ENCODE results near the gene ZNF579.
A peak's percentile ranks its signal among the peaks of the same experiment; 100 is the strongest.

The ZNF579 gene

DNA sequence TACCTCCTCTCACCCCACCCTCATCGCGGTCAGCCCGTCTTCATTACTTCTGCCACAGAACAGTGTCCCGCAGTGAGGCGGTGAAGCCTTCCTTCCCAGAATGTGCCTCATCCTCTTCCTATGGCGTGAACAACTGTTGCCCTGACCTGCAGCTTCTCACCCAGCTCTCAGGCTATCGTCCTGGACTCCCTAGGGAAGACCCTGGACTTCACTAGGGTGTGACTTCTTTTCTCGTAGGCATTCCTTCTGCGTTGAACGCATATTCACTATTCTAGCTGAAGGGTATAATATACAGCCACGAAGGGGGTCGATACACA is 25.8 kb upstream of the ZNF579 start:
- DNase-seq (ENCODE audit: low read depth in 1 of 2, low spot score in 1 of 2), result no peak
- no peak for TF ChIP-seq JUND (IDR thresholded peaks at IDR 0.05; ENCODE audit: low read depth)
- in situ Hi-C loops (cut with HindIII; ENCODE audit: low pct_unique_long_range_greater_than_20kb, low sequenced_read_pairs), result no loop called here

DNA sequence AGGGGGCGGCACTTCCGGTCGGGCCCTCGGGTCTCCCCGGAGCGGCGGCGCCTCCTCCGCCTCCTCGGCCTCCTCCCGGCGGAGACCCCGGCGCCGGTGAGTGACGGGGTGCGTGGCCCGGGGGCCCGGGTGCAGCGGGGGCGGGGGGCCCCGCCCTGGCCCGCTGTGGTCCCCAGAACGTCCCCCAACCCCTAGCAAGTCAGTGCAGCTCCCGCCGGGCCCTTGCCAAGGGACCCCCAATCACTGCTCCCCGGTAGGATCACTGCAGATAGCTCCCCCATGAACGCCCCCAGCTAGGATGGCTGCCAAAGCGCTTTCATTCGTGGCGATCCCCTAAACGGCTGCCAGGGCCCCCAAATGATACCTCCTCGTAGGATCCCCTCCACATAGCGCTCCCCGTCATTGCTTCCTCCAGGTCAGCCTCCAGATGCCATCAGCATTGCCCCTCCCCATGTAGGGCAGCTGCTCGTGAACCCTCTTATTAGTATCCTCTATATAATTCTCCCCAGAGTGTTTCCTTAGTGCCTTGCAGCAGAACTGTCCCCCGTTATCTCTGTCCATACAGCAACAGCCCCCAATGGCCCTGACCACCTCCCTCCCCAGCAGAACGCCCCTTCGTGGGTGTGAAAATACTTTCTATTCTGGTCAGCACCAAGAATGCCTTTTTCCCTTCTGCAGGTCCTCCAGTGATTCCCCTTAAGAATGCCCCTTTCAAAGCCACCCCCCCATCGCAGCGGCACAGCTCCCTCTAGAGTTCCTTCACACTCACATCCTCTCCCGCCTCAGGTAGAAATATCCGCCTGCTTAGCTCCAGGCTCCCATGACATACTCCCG is 25.2 kb upstream of the ZNF579 start, which contains the start of gene ZNF865:
Gene ZNF865, plus strand, starts transcription at position 11 of the 834 bp plus-strand sequence. CDS start 7,972 bp downstream, outside the sequence.
- peak; percentile 58 to 84 for DNase-seq (ENCODE audit: low read depth in 1 of 2, low spot score in 1 of 2)
- in situ Hi-C loops (cut with HindIII; ENCODE audit: low pct_unique_long_range_greater_than_20kb, low sequenced_read_pairs), result no loop called here
- no peak for TF ChIP-seq JUND (IDR thresholded peaks at IDR 0.05; ENCODE audit: low read depth)

DNA sequence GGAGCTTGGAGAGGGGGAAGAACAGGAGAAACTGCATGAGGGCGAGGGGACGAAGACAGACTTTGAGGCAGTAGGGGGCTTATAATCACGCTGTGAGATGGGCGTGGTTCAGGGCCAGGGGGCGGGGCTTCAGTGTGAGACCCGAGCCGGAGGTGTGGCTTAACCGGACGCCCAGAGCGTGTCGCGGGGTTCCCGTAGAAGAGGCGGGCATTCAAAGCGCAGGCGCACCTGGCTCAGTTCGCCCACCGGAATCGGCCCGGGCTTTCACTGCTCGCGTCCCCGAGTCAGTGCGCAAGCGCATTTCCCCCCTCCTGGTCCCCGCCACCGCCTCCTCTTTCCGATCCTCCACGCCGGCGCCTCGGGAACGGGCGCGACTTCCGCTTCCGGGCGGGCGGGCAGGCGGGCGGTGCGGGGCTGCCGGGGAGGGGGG is 24.6 kb upstream of the ZNF579 start:
- no peak for TF ChIP-seq JUND (IDR thresholded peaks at IDR 0.05; ENCODE audit: low read depth)
- in situ Hi-C loops (cut with HindIII; ENCODE audit: low pct_unique_long_range_greater_than_20kb, low sequenced_read_pairs), result no loop called here
- DNase-seq (ENCODE audit: low read depth in 1 of 2, low spot score in 1 of 2), result peak; percentile 71 to 96

DNA sequence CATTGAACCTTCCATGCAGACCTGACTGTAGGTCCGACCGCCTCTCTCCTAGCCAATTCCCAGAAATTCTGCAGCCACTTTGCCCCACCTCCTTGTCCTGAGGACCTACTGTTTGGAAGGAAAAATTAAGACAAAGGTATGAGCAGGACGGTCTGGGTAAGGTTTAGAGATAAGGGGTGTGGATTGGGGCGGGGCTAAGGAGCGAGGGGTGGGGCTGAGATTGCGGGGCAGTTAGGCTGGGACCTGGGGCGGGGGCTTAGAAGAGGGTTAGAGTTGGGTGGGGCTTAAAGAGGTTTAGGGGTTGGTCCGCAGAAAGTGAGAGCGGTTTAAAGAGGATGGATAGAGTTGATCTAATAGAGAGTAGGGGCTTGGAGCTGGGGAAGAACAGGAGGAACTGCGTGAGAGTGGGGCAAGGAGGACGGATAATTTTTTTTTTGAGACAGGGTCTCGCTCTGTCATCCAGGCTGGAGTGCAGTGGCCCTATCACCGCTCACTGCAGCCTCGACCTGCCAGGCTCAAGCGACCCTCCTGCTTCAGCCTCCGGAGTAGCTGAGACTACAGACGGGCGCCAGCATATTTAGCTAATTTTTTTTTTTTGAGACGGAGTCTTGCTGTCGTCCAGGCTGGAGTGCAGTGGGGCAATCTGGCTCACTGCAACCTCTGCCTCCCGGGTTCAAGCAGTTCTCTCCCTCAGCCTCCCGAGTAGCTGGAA is 23.1 kb upstream of the ZNF579 start:
- DNase-seq (ENCODE audit: low read depth in 1 of 2, low spot score in 1 of 2), result no peak
- in situ Hi-C loops (cut with HindIII; ENCODE audit: low pct_unique_long_range_greater_than_20kb, low sequenced_read_pairs), result no loop called here
- TF ChIP-seq JUND (IDR thresholded peaks at IDR 0.05; ENCODE audit: low read depth), result no peak

DNA sequence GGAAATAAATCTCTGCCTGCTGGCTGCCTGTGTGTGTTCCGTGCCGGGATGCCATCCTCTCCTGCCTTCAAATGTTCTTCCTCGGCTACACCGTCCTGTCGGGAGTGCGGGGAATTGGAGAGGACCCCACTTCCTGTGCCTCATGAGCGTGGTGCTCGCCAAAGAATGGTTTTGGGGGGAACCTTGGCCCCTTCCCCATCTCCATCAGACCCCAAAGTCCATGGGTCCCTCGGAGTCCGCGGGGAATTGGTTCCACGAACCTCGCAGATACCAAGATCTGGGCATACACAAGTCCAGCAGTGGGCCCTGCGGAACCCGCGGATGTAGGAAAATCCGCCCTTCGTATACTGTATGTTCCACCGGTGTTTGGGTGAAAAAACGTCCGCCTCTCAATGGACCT is 22.5 kb upstream of the ZNF579 start:
- in situ Hi-C loops (cut with HindIII; ENCODE audit: low pct_unique_long_range_greater_than_20kb, low sequenced_read_pairs), result no loop called here
- no peak for TF ChIP-seq JUND (IDR thresholded peaks at IDR 0.05; ENCODE audit: low read depth)
- DNase-seq (ENCODE audit: low read depth in 1 of 2, low spot score in 1 of 2), result no peak

DNA sequence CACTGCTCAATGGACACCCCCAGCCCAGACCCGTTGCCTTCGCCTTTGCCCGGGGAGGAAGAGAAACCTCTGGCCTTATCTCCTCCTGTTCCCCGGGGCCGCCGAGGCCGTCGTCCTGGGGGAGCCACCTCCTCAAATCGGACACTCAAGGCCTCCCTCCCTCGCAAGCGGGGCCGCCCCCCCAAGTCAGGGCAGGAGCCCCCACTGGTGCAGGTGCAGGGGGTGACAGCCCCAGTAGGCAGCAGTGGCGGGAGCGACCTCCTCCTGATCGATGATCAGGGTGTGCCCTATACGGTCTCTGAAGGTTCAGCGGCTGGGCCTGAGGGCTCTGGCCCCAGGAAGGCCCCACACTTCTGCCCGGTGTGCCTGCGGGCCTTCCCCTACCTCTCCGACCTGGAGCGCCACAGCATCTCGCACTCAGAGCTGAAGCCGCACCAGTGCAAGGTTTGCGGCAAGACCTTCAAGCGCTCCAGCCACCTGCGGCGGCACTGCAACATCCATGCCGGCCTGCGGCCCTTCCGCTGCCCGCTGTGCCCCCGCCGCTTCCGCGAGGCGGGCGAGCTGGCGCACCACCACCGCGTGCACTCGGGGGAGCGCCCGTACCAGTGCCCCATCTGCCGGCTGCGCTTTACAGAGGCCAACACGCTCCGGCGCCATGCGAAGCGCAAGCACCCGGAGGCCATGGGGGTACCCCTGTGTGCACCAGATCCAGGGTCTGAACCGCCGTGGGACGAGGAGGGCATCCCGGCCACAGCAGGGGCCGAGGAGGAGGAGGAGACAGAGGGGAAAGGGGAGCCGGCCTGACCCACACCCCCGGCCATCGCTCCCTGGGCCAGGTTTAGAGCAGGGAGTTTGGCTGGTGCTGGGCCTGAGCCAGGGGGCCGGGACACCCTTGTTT is 21.7 kb upstream of the ZNF579 start:
- in situ Hi-C loops (cut with HindIII; ENCODE audit: low pct_unique_long_range_greater_than_20kb, low sequenced_read_pairs), result no loop called here
- DNase-seq (ENCODE audit: low read depth in 1 of 2, low spot score in 1 of 2), result no peak
- no peak for TF ChIP-seq JUND (IDR thresholded peaks at IDR 0.05; ENCODE audit: low read depth)

DNA sequence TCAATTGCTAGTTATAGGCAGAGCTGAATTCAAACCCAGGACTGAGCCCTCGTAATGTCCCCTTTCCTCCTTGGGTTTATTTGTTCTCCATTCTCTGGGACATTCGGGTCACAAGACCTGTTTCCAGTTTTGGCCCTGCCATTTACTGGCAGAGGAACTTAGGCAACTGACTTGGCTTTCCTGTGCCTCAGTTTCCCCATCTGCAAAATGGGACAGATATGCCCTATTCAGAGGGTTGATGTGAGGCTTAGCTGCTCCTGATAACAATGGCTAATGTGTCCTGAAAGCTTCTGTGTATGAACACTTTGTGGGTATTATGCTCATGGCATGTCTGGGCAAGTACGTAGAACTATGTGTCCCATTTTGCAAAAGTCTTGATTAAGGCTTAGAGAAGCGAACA is 20.4 kb upstream of the ZNF579 start:
- DNase-seq (ENCODE audit: low read depth in 1 of 2, low spot score in 1 of 2), result no peak
- no peak for TF ChIP-seq JUND (IDR thresholded peaks at IDR 0.05; ENCODE audit: low read depth)
- in situ Hi-C loops (cut with HindIII; ENCODE audit: low pct_unique_long_range_greater_than_20kb, low sequenced_read_pairs), result no loop called here

DNA sequence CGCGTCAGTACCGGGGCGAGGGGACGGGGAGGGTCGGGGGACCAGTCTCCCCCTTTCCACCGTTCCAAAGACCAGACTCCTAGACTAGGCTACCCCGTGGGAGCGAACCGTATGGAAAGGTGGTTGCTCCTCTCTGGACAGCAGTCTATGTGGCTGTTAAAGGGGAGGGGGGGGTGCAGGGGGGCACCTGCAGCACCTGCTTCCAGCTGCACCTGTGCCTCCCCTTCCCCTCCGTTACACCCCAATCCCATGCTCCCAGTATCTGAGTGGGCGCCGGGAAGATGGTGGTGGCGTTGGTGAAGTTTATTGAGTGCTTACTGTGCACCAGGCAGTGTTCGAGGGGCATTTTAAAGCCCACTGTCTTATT is 20.0 kb upstream of the ZNF579 start:
- no peak for TF ChIP-seq JUND (IDR thresholded peaks at IDR 0.05; ENCODE audit: low read depth)
- in situ Hi-C loops (cut with HindIII; ENCODE audit: low pct_unique_long_range_greater_than_20kb, low sequenced_read_pairs), result no loop called here
- no peak for DNase-seq (ENCODE audit: low read depth in 1 of 2, low spot score in 1 of 2)

DNA sequence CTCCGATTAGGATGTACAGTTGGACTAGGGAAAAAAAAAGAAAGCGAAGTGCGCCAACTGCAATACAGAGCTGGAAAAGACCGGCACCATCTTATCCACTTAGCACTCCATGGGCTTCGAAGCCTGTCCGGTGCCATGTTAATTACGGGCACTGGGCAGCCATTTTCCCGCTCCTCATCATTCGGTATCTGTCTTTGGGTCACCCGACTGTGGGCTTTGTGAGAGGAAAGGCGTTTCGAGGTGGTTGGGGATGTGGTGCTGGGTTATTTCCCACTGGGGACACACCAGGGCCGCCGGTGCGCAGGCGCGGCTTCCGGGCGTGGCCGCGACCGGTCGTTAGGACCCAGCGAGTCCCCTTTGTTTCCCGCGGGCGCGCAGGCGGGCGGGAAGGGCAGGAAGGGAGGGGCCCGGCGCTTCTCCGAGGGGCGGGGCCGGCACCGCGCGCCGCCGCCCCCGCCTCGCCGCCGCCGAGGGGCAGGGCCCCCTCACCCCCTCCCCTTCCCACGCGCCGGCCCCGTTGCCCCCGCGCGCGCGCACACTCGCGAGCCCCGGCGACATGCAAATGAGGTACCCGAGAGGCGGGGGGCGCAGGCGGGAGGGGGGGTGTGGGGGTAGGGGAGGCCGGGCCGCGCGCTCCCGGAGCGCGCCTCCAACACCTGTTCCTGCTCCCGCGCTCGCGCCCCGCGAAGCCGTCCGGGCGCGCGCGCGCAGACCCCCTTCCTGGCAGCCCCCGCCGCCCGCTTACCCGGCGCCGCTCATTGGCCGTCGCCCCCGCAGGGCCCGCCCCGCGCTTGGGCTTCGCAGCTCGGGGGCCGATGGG is 19.4 kb upstream of the ZNF579 start, which contains the start of gene ZNF524:
Gene ZNF524, plus strand, starts transcription at position 447 of the 820 bp plus-strand sequence. CDS start 1,825 bp downstream, outside the sequence.
- DNase-seq (ENCODE audit: low read depth in 1 of 2, low spot score in 1 of 2), result peak; percentile 67 to 89
- no peak for TF ChIP-seq JUND (IDR thresholded peaks at IDR 0.05; ENCODE audit: low read depth)
- in situ Hi-C loops (cut with HindIII; ENCODE audit: low pct_unique_long_range_greater_than_20kb, low sequenced_read_pairs), result no loop called here

DNA sequence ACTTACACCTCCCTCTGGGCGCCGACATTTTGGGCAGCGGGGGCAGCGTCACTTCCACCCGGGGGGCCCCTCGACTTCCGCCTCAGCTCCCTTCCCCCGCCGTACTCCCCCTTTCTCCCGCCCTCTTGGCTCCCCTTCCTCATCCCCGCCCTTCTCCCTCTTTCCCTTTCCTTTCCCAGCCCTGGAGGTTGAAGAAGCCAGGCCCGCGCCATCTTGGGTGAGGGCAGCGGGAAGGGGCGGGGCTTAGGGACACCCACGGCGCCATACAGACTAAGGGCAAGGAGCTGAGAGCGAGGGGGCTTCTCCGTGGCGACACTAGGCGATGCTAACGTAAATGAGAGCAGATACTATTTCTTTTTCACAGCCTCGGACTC is 18.8 kb upstream of the ZNF579 start, which contains the start of gene FIZ1:
Gene FIZ1, minus strand, starts transcription at position 50 of the 374 bp plus-strand sequence. CDS start 1,652 bp downstream, outside the sequence.
- peak; percentile 71 to 98 for DNase-seq (ENCODE audit: low read depth in 1 of 2, low spot score in 1 of 2)
- in situ Hi-C loops (cut with HindIII; ENCODE audit: low pct_unique_long_range_greater_than_20kb, low sequenced_read_pairs), result no loop called here
- no peak for TF ChIP-seq JUND (IDR thresholded peaks at IDR 0.05; ENCODE audit: low read depth)

DNA sequence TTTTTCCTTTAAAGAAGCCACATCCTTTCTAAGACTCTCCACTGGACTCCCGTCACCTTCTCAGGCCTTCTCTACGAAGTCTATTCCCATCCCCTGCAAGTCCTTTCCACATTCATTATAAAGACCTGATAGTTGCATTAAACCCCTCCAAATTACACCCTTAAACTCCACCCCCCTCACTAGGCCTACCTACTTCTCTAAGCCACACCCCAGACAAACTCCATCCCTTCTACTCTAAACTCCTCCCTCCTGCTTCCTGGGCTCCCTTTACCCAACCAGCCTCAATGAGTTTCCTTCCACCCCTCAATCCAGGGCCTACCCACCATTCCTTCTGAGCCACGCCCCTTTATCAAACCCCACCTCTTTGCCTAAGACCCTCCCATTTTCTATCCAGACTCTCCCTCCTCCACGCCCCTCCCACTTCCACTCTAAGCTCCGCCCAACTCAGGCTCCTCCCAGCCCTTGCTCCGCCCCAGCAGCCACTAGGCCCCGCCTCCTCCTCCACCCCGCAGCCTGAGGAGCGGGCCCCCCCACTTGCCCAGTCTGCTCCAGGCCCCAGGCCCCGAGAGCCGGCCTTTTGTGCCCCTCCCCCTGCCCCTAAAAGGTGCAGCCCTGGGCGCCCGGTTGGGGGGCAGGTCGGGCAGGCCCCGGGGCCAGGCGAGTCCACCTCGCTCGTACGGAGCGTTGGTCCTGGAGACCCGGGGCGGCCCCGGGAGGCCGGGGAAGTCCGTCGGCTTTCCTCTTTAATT is 18.2 kb upstream of the ZNF579 start:
- TF ChIP-seq JUND (IDR thresholded peaks at IDR 0.05; ENCODE audit: low read depth), result no peak
- in situ Hi-C loops (cut with HindIII; ENCODE audit: low pct_unique_long_range_greater_than_20kb, low sequenced_read_pairs), result no loop called here
- peak; percentile 82 to 97 for DNase-seq (ENCODE audit: low read depth in 1 of 2, low spot score in 1 of 2)
